HG03432 (cell line): ENCODE measurements around the gene SYCE1.
A peak's percentile ranks its signal among the peaks of the same experiment; 100 is the strongest.
"Not testable (repeated sequence)": the region's sequence is repeated elsewhere in the genome, so short reads cannot be mapped to it uniquely, and the experiment has no call there.

Source experiments
- ATAC-seq: cut with Tn5 transposase; IDR thresholded peaks from one replicate; pipeline ENCODE4 v1.9.1; 2021; ENCODE audit warnings: mild to moderate bottlenecking, moderate library complexity; ENCODE audit not compliant: unreplicated experiment

SYCE1 gene

GRCh38 chr10:133559216-133559615 is 6.2 kb downstream of the SYCE1 start:
- ATAC-seq = no peak

GRCh38 chr10:133557381-133557780 is 8.0 kb downstream of the SYCE1 start:
- no peak for ATAC-seq

GRCh38 chr10:133555521-133555920 is 9.9 kb downstream of the SYCE1 start:
- ATAC-seq = no peak

- ATAC-seq = no peak
These were observed 10.8 kb downstream of the SYCE1 start for GRCh38 chr10:133554600-133554999.

GRCh38 chr10:133544506-133544905 is 20.9 kb downstream of the SYCE1 start:
- ATAC-seq = no peak

GRCh38 chr10:133541441-133541975 is 23.9 kb downstream of the SYCE1 start:
- not testable (repeated sequence) for ATAC-seq

GRCh38 chr10:133537546-133538545 is 27.5 kb downstream of the SYCE1 start:
- ATAC-seq = no peak

GRCh38 chr10:133536198-133536597 is 29.2 kb downstream of the SYCE1 start:
- ATAC-seq = no peak

- ATAC-seq = no peak
These were observed 31.0 kb downstream of the SYCE1 start for GRCh38 chr10:133534417-133534816.

- no peak for ATAC-seq
These were observed 32.5 kb downstream of the SYCE1 start for GRCh38 chr10:133532871-133533270.

GRCh38 chr10:133530506-133530905 is 34.9 kb downstream of the SYCE1 start:
- no peak for ATAC-seq

GRCh38 chr10:133529576-133529946 is 35.8 kb downstream of the SYCE1 start:
- ATAC-seq = no peak

- ATAC-seq = no peak
These were observed 36.4 kb downstream of the SYCE1 start for GRCh38 chr10:133528845-133529575.

GRCh38 chr10:133528296-133528844 is 37.0 kb downstream of the SYCE1 start:
- no peak for ATAC-seq

GRCh38 chr10:133527771-133528271 is 37.6 kb downstream of the SYCE1 start:
- ATAC-seq = no peak

- no peak for ATAC-seq
These were observed 38.3 kb downstream of the SYCE1 start, which contains the start of gene CYP2E1 for GRCh38 chr10:133526957-133527588. Gene CYP2E1, plus strand, starts transcription at chr10:133527363. Its CDS starts 33 bp downstream, at chr10:133527396.

- ATAC-seq = no peak
These were observed 39.9 kb downstream of the SYCE1 start for GRCh38 chr10:133525444-133525843.

GRCh38 chr10:133523631-133524203 is 41.7 kb downstream of the SYCE1 start:
- ATAC-seq = no peak

GRCh38 chr10:133520193-133520738 is 45.1 kb downstream of the SYCE1 start:
- peak; percentile 97 for ATAC-seq

GRCh38 chr10:133518517-133518916 is 46.9 kb downstream of the SYCE1 start:
- ATAC-seq = not testable (repeated sequence)
